ENCODE measurements around the gene PDE1C.

Gene PDE1C

GRCh38 chr7:31825576-31825975, 244.6 kb downstream of the PDE1C start:
- no peak for DNase-seq

- no peak for DNase-seq
Observed at GRCh38 chr7:31819031-31819430, 251.2 kb downstream of the PDE1C start.

GRCh38 chr7:31816810-31817209, 253.4 kb downstream of the PDE1C start:
- DNase-seq: no peak

- no peak for DNase-seq
Observed at GRCh38 chr7:31815796-31816195, 254.4 kb downstream of the PDE1C start.

- DNase-seq: no peak
Observed at GRCh38 chr7:31814187-31814586, 256.0 kb downstream of the PDE1C start.

GRCh38 chr7:31811650-31812461, 258.4 kb downstream of the PDE1C start:
- DNase-seq: peak; percentile 7

- DNase-seq: no peak
Observed at GRCh38 chr7:31805209-31805818, 264.9 kb downstream of the PDE1C start.

- DNase-seq: no peak
Observed at GRCh38 chr7:31796375-31796774, 273.8 kb downstream of the PDE1C start.

GRCh38 chr7:31794851-31795344, 275.3 kb downstream of the PDE1C start:
- no peak for DNase-seq

- no peak for DNase-seq
Observed at GRCh38 chr7:31791881-31792280, 278.3 kb downstream of the PDE1C start.

- no peak for DNase-seq
Observed at GRCh38 chr7:31788883-31789680, 281.1 kb downstream of the PDE1C start.

- no peak for DNase-seq
Observed at GRCh38 chr7:31788445-31788844, 281.8 kb downstream of the PDE1C start.

- DNase-seq: no peak
Observed at GRCh38 chr7:31786326-31786725, 283.9 kb downstream of the PDE1C start.

GRCh38 chr7:31785101-31785500, 285.1 kb downstream of the PDE1C start:
- no peak for DNase-seq

- DNase-seq: no peak
Observed at GRCh38 chr7:31783221-31783620, 287.0 kb downstream of the PDE1C start.

- DNase-seq: peak; percentile 70
Observed at GRCh38 chr7:31782411-31782991, 287.7 kb downstream of the PDE1C start.

- DNase-seq: no peak
Observed at GRCh38 chr7:31778296-31778695, 291.9 kb downstream of the PDE1C start.

- DNase-seq: peak; percentile 95
Observed at GRCh38 chr7:31776616-31777015, 293.6 kb downstream of the PDE1C start.

GRCh38 chr7:31775556-31775955, 294.7 kb downstream of the PDE1C start:
- DNase-seq: no peak

GRCh38 chr7:31772211-31772610, 298.0 kb downstream of the PDE1C start:
- DNase-seq: no peak

- DNase-seq: no peak
Observed at GRCh38 chr7:31767686-31768358, 302.4 kb downstream of the PDE1C start.

- no peak for DNase-seq
Observed at GRCh38 chr7:31764462-31764861, 305.7 kb downstream of the PDE1C start.

- DNase-seq: no peak
Observed at GRCh38 chr7:31763548-31763947, 306.7 kb downstream of the PDE1C start.

Data from NCI-H226 (cell line).